Measurements from ENCODE around the gene F2RL3.

Gene F2RL3

GRCh38 chr19:16896146-16897028 is 7.6 kb downstream of the F2RL3 start:
- DNase-seq, result no peak

- no peak for DNase-seq
These were observed 8.4 kb downstream of the F2RL3 start for GRCh38 chr19:16897029-16897855.

GRCh38 chr19:16897856-16898161 is 9.0 kb downstream of the F2RL3 start:
- DNase-seq, result no peak

- DNase-seq, result no peak
These were observed 9.7 kb downstream of the F2RL3 start for GRCh38 chr19:16898361-16899015.

- no peak for DNase-seq
These were observed 10.8 kb downstream of the F2RL3 start for GRCh38 chr19:16899566-16900075.

GRCh38 chr19:16901491-16902175 is 12.8 kb downstream of the F2RL3 start:
- DNase-seq, result no peak

GRCh38 chr19:16902545-16902944 is 13.7 kb downstream of the F2RL3 start:
- DNase-seq, result no peak

GRCh38 chr19:16903347-16903746 is 14.5 kb downstream of the F2RL3 start:
- DNase-seq, result no peak

- DNase-seq, result no peak
These were observed 15.8 kb downstream of the F2RL3 start for GRCh38 chr19:16904599-16904998.

GRCh38 chr19:16908759-16909158 is 20.0 kb downstream of the F2RL3 start:
- DNase-seq, result no peak

- DNase-seq, result no peak
These were observed 22.2 kb downstream of the F2RL3 start for GRCh38 chr19:16911046-16911445.

- DNase-seq, result no peak
These were observed 24.0 kb downstream of the F2RL3 start for GRCh38 chr19:16912780-16913179.

GRCh38 chr19:16914421-16914820 is 25.6 kb downstream of the F2RL3 start:
- no peak for DNase-seq

GRCh38 chr19:16915135-16915534 is 26.3 kb downstream of the F2RL3 start:
- DNase-seq, result no peak

GRCh38 chr19:16915734-16916133 is 26.9 kb downstream of the F2RL3 start:
- DNase-seq, result no peak

- no peak for DNase-seq
These were observed 28.6 kb downstream of the F2RL3 start for GRCh38 chr19:16917401-16917800.

GRCh38 chr19:16919496-16919895 is 30.7 kb downstream of the F2RL3 start:
- DNase-seq, result no peak

- DNase-seq, result no peak
These were observed 32.2 kb downstream of the F2RL3 start for GRCh38 chr19:16920816-16921529.

GRCh38 chr19:16921766-16922591 is 33.2 kb downstream of the F2RL3 start:
- DNase-seq, result no peak

GRCh38 chr19:16922592-16922934 is 33.8 kb downstream of the F2RL3 start:
- DNase-seq, result no peak

GRCh38 chr19:16922949-16923348 is 34.1 kb downstream of the F2RL3 start:
- no peak for DNase-seq

All from NCI-H2081 treated with DMSO at 0.1 percent for 48 hours (cell line).